ENCODE measurements around the gene COBL.

- TF ChIP-seq EP300 (IDR thresholded peaks at IDR 0.05; ENCODE audit: borderline replicate concordance) (no peak), ZBTB7A (IDR thresholded peaks at IDR 0.05; ENCODE audit: low read depth) (no peak), TAF1 (IDR thresholded peaks at IDR 0.05; ENCODE audit: low read depth) (no peak), CREB1 (IDR thresholded peaks at IDR 0.05; ENCODE audit: low read depth) (no peak)
Measured at GRCh38 chr7:51134013-51134441, 182.6 kb downstream of the COBL start.
